Activated CD8-positive, alpha-beta memory T cell treated with anti-CD3 and anti-CD28 coated beads, Interleukin-2, amount 50 U/mL, for 24 hours (primary cell): Measurements from ENCODE around the gene CYREN.

ENCODE experiments used
- DNase-seq: peaks from one replicate; pipeline ENCODE4 v3.0.0-alpha.2; 2020; ENCODE audit errors: extremely low read depth

Gene CYREN

GRCh38 chr7:135197343-135197742 is 26.8 kb upstream of the CYREN start:
- no peak for DNase-seq

GRCh38 chr7:135195968-135196629 is 25.6 kb upstream of the CYREN start:
- no peak for DNase-seq

GRCh38 chr7:135195156-135195555 is 24.6 kb upstream of the CYREN start:
- DNase-seq = no peak

- no peak for DNase-seq
These were observed 24.1 kb upstream of the CYREN start for GRCh38 chr7:135194494-135195095.

- no peak for DNase-seq
These were observed 23.1 kb upstream of the CYREN start for GRCh38 chr7:135193615-135194081.

GRCh38 chr7:135192914-135193536 is 22.5 kb upstream of the CYREN start:
- DNase-seq = no peak

- no peak for DNase-seq
These were observed 20.2 kb upstream of the CYREN start for GRCh38 chr7:135190703-135191102.

GRCh38 chr7:135189961-135190360 is 19.5 kb upstream of the CYREN start:
- DNase-seq = no peak

GRCh38 chr7:135189221-135189662 is 18.7 kb upstream of the CYREN start:
- DNase-seq = no peak

GRCh38 chr7:135188298-135188984 is 17.9 kb upstream of the CYREN start:
- no peak for DNase-seq

- no peak for DNase-seq
These were observed 16.3 kb upstream of the CYREN start for GRCh38 chr7:135186841-135187253.

GRCh38 chr7:135186261-135186540 is 15.7 kb upstream of the CYREN start:
- no peak for DNase-seq

GRCh38 chr7:135185471-135186260 is 15.2 kb upstream of the CYREN start:
- no peak for DNase-seq

- no peak for DNase-seq
These were observed 13.8 kb upstream of the CYREN start for GRCh38 chr7:135184254-135184841.

GRCh38 chr7:135183478-135183877 is 13.0 kb upstream of the CYREN start:
- no peak for DNase-seq

GRCh38 chr7:135181929-135182678 is 11.6 kb upstream of the CYREN start:
- DNase-seq = no peak

GRCh38 chr7:135181261-135181928 is 10.9 kb upstream of the CYREN start:
- no peak for DNase-seq

- DNase-seq = no peak
These were observed 9.6 kb upstream of the CYREN start for GRCh38 chr7:135180122-135180521.

GRCh38 chr7:135179321-135179925 is 8.9 kb upstream of the CYREN start:
- no peak for DNase-seq

- DNase-seq = no peak
These were observed 7.9 kb upstream of the CYREN start for GRCh38 chr7:135178364-135178763.
